HT-29 (cell line): ENCODE data around the gene DOK1. TPM values are rescaled to one million over a fixed set of nuclear protein-coding genes. Genes with fewer than 3 reads are reported as not detected.

Source experiments
- DNase-seq: peaks from one replicate; pipeline ENCODE4 v3.0.0-alpha.2; 2015; ENCODE audit warnings: low spot score
- total RNA-seq: library from RNA; depleted of rRNA; stranded (reverse); fragments of >200 nt; shearing (Covaris generic); gene quantifications from 2 replicates; pipeline ENCODE4 v1.2.3, GENCODE V29; 2014; rRNA removed

The DOK1 gene
- 17.9 and 18.3 TPM in 2 replicates for total RNA-seq

GRCh38 chr2:74553892-74554819, at the start of gene DOK1, which contains the start of gene LOXL3:
DOK1 (plus strand) TSS chr2:74554720; CDS start chr2:74554755, 35 bp downstream.
LOXL3 (minus strand) TSS chr2:74553942; CDS start chr2:74552634, 1,308 bp downstream.
- DNase-seq, result peak; percentile 48

DNA sequence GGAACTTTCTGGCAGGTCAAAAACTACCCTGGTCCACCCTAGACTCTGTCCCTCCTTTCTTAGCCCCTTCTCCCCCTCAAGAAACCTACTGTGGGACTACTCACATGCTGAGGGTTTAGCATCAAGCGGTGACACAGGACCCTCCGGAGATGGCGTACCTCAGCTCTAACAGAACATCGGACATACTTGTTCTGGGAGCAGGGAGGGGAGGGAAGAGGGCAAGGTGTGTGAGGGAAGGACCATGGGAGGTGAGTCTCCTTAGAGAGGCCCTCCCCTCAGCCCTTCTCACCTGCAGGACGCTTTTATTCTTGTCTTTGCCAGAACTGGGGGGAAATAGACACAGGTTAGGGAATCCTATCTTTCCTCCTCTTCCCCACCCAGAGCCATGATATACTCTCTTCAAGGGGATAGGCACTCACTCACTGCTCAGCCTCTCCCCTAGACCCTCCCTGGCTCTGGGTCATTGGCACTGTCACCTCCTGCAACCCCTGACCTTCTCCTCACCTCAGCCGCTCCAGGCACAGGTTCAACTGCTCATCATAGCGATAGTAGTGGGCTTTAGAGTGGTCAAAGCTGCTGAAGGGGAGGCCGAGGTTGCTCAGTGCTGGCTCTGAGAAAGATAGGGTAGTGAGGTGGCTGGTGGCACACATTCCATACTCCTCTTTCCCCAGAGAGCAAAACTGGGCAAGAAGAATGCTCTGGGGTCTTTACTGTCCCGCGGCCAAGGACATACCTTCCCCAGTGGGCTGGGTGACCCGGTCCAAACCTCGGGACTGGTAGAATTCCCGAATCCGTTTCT, 48.9 kb upstream of the DOK1 start:
- no peak for DNase-seq

- peak; percentile 99 for DNase-seq
Measured at GRCh38 chr2:74507145-74507925, 47.2 kb upstream of the DOK1 start, which contains the start of gene PCGF1. PCGF1 (minus strand) TSS chr2:74507695; CDS start chr2:74507668, 27 bp downstream.

- peak; percentile 39 for DNase-seq
Measured at GRCh38 chr2:74507926-74508520, 46.5 kb upstream of the DOK1 start.

GRCh38 chr2:74510272-74510671, 44.2 kb upstream of the DOK1 start:
- DNase-seq, result no peak

DNA sequence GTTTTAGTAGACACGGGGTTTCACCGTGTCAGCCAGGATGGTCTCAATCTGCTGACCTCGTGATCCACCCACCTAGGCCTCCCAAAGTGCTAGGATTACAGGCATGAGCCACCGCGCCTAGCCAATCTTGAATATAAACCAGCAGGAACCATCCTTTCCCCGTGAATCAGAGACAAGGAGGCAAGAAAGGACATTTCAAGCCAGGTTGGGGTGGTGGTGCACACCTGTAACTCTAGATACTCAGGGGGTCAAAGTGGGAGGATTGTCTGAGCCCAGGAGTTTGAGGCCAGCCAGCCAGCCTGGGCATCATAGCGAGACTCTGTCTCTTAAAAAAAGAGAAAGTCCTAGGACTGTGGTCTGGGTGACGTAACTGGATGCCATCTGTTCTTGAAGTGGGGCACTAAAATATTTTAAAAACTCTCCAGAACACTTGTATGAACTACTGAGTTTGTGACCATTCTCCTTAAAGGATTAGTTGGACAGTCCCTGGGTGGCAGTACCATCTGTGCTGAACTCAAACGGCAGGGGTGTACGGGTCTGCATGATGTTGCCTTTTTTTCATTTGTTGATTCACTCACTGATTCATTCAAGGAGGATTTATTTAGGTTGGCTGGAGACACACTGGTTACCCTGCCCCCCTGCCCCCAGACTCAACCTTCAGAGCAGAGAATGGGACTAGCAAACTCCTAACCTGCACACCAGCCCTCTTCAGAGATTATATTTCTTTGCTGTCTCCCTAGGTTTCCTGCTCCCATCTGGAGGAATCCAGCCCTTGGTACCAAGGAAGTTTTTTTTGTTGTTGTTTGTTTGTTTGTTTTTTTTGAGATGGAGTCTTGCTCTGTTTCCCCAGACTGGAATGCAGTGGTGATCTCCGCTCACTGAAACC, 43.2 kb upstream of the DOK1 start:
- no peak for DNase-seq

DNA sequence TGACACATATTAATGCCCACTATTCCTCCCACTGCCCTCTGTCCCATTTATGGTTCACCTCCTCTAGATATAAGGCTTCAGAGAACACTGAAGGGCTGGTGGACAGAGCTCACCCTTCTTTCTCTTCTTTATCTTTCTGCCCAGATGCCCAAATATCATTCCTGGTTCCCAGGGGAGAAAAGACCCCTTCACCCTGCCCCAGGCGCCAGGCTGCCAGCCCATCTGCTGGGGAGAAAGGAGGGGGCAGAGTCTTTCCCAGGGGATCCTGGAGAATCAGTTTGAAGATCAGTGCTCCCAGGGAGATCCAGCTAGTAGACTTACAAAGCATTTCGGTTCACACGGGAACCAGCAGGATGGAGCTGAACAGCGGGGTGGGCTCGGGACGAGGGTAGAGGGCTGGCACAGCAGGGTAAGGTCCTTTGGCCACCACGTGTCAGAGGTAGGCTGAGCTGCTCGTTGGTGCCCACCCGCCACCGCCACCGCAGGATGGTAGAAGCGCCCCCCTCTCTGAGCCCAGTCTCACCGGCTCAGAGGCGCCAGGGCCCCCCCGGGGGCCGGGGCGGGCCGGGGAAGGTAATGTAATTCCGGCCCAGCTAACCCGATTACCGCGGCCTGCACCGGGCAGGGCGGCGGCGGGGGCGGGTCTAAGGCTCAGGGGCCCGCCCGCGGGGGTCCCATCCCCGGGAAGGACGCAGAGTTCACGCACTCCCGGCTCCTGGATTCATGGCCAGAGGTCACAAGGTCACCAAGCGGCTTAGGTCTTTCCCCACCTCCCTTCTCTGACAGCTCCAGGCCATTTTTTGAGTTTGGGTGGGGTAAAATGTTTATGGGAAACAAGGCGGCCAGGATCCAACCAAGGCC, 41.5 kb upstream of the DOK1 start:
- no peak for DNase-seq

DNA sequence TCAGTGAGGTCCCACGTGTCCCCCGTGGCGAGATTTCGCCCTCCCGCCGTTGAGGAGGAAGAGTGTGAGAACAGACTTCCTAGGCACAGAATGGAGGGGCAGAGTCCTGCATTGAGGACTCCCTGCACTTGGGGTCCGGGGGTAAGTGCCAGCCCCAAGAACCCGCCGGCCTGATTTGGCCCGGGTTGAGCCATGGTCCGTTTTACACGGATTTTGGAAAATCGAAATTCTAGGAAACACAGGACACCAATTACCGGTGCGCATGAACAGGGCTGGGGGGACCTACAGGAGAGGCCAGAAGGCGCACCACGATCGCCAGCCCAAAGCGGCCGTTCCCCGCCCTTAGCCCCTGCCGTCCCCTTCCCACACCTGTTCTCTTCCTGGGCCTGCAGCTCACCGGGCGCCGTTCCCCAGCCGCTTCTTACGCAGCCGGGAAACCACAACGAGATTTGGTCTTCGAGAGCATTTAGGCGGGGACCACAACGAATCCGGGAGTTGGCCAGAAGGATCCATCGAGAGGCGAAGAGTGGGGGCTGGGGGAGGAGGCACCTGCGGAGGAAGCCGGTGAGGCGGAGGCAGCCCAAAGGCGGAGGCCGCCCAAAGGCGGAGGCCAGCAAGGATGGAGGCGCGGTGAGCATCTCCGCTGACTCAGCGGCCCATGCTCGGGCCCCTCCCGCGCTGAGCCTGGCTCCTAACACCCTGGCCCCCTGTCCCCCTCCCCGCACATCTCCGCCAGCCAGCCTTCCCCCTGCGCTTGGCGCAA, 40.7 kb upstream of the DOK1 start:
- no peak for DNase-seq

DNA sequence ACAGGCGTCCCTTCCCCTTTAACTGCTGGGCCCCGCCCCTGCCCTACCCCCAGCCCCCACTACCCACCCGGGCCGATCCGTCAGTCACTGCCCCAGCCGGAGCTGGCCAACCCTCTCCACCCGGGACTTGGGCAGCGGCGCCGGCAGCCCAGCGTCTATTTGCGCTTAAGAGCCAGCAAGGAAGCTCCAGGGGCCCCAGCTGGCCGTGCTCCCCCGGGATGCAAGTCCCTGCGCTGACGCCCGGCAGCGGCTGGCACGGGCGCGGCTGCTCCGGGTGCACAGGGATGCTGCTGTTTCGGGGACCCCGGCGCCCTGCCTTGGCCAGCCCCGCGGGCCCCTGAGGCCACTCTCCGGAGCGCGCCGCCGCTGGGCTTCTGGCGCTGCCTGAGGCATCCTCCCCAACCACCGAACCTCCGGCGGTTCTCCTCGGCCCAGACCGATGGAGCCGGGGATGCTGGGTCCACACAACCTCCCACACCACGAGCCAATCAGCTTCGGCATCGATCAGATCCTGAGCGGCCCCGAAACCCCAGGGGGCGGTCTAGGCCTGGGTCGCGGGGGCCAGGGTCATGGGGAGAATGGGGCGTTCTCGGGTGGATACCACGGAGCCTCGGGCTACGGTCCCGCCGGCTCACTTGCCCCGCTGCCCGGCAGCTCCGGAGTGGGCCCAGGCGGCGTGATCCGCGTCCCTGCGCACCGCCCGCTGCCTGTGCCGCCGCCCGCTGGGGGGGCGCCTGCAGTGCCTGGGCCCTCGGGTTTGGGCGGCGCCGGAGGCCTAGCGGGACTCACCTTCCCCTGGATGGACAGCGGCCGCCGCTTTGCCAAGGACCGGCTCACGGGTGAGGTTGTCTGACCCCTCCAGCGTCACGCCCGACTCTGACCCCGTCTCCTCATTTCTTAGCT, 39.9 kb upstream of the DOK1 start, which contains the start of gene TLX2:
Gene TLX2, plus strand, starts transcription at position 83 of the 903 bp plus-strand sequence. Its CDS starts 357 bp downstream, at position 440.
- DNase-seq, result no peak

DNA sequence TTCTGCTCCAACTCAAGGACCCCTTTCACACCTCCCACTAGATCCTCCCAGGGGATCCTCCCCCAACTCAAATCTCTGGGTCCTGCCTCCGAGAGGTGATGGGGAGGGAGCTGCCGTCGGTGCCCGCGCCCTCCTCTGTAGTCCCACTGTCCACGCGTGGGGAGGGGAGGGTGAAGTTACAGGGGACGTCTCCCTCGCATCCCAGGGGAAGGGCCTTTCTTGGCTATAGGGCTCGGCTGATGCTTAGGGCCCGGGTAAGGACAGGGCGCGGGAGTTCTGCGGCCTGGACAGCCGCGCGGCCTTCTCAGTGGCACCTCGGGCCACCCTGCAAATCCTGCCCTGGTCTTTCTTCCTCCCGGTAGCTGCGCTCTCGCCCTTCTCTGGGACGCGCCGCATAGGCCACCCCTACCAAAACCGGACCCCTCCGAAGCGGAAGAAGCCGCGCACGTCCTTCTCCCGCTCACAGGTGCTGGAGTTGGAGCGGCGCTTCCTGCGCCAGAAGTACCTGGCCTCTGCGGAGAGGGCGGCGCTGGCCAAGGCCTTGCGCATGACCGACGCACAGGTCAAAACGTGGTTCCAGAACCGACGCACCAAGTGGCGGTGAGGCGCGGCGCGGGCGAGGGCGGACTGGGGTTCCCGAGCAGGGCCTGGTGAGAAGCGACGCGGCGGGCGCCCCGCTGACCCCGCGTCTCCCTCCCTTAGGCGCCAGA, 39.1 kb upstream of the DOK1 start:
- no peak for DNase-seq

DNA sequence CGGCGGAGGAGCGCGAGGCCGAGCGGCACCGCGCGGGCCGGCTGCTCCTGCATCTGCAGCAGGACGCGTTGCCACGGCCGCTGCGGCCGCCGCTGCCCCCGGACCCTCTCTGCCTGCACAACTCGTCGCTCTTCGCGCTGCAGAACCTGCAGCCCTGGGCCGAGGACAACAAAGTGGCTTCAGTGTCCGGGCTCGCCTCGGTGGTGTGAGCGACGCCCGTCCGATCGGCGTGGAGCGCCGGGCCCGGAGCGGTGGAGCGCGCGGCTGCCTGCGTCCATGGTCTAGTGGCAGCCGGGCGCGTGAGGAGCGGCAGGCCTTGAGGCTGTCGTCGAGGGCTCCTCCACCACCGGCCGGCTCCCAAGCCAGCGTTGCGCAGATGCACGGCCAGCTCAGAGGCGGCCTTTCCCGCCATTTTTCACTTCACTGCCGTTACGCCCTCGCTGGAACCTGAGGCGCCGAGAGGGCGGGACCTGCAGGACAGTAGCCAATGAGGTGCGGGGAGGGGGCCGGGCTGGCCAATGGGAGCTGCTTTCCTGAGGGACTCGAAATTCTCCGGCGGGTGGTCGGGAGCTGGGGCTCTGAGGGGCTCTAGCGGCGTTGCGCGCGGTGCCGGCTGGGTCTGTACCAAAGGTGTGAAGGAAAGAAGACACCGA, 38.4 kb upstream of the DOK1 start:
- no peak for DNase-seq

- no peak for DNase-seq
Measured at GRCh38 chr2:74516650-74517049, 37.9 kb upstream of the DOK1 start.

DNA sequence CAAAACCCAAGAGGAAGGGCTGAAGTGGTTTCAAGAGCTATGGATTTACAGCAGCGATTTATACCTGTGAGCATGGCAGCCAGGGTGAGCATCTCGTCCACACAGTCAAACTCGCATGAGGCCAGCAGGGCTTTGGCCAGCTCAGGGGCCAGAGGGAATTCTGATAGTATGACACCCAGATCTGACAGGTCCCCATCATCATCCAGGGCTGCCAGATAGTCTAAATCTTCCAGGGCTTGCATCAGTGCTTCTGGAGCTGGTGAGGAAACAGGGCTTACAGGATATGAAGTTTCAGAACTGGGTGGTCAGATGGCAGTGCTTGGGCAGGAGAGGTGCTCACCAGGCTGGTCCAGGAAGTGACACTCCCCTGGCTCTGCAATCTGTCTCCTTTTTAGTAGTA, 32.0 kb upstream of the DOK1 start:
- no peak for DNase-seq

DNA sequence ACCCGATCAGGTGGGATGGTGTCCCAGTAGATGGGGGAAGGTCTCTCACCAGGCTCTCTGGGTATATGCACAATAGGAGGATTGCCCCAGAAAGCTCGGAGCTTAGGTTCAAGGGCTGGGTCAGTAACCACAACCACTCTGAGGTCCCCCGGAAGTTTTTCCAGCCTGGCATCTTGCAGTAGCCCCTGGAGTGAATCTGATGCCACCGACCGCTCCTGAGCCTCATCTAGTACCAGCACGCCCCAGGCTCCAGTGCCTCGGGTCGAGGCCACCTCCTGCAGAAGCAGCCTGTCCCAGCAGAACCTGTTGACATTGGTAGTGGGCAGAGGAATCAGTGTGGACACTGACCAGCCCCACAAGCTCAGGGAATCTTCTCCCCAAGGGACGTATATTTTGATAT, 30.5 kb upstream of the DOK1 start:
- no peak for DNase-seq

DNA sequence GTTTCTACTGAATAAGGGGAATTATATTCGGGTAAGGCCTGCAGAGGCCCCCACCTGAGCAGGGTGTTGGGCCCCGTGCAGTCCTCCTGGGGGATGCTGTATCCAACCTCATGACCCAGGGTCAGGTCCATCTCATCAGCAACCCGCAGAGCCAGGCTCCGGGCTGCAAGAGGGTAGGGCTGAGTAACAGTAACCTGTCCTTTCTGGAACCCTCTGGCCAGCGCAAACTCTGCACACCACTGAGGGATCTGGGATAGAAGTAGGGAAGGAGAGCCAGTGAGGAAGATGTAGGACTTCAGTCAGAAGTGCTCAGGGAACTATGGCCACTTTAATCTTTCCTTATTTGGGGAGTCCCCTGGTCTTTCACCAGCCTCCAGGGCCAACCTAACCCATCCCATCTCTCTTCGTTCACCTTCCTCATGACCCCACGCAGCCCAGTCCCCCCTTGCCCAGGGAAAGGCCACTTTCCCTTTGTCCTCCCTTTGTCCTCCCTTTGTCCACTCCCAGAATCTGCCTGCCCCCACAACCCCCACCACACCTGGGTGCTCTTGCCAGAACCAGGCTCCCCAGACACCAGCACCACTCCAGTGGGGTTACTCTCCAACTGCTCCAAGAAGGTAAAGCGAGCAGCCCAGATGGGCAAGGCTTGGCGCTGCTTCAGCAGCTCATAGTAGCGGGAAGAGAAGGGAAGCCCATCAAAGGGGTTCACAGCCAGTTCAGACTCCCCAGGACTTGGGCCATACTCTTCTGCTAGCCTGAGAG, 29.4 kb upstream of the DOK1 start:
- DNase-seq, result no peak
